Adipose tissue (tissue), 3 donors: ENCODE measurements around the gene CAPNS2. TPM values are rescaled to one million over a fixed set of nuclear protein-coding genes. Genes with fewer than 3 reads are reported as not detected.

Experiments used
- H3K27ac ChIP-seq: one replicate; pipeline ENCODE4 v1.5.1; 2013; ENCODE audit warnings: low read depth, low read length
- WGBS, 3 donors: extraction: QIAGEN DNeasy Blood & Tissue Kit; methylation state at CpG; one replicate each; pipeline ENCODE4 v1.1.7; 2013; 5-methylcytosine and 5-hydroxymethylcytosine counted together
- polyA plus RNA-seq, 3 donors: library from polyadenylated mRNA; stranded (reverse); fragments of 200-250 nt; gene quantifications; one replicate each; pipeline ENCODE4 v1.2.3, GENCODE V29; 2013
- donor health status: healthy with polysubstance abuse.
- donor health status: Bipolar disorder and iron deficiency.
- donor health status: healthy.

CAPNS2 gene
- polyA plus RNA-seq = under 1 TPM in 2 of 3 donors, not detected in 1; 0.19 to 0.56 TPM

DNA sequence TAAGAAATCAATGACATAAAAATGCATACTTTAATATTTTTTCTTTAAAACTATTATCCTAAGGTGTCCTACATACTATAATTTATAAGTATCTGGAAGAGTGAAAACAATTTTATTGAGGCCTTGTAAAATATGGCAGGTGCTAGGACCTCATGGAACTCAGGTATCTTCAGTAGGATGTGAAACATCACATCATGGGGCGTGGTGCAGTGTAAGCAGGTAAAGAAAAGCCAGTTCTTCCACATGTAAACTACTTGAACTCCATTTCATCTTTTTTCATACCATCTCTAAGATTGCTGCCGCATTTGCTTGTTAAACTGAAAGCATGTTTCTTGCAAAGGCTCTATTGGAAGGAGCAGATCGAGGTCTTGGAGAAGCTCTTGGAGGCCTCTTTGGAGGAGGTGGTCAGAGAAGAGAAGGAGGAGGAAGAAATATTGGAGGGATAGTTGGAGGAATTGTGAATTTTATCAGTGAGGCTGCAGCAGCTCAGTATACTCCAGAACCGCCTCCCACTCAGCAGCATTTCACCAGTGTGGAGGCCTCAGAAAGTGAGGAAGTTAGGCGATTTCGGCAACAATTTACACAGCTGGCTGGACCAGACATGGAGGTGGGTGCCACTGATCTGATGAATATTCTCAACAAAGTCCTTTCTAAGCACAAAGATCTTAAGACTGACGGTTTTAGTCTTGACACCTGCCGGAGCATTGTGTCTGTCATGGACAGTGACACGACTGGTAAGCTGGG lies at the start of gene CAPNS2:
Gene CAPNS2, plus strand, starts transcription at position 253 of the 744 bp plus-strand sequence. Its CDS starts 73 bp downstream, at position 326.
- no peak within 1 kb of the TSS for H3K27ac ChIP-seq
- WGBS, 3 donors = 81 to 97% (median 89%) methylated on average over 9 of the region's 9 CpGs

GRCh38 chr16:55521792-55522191 lies 44.7 kb upstream of the CAPNS2 start:
- 0 to 39% (median 1%) methylated on average over 1 of the region's 1 CpG for whole genome bisulfite sequencing, 3 donors

DNA sequence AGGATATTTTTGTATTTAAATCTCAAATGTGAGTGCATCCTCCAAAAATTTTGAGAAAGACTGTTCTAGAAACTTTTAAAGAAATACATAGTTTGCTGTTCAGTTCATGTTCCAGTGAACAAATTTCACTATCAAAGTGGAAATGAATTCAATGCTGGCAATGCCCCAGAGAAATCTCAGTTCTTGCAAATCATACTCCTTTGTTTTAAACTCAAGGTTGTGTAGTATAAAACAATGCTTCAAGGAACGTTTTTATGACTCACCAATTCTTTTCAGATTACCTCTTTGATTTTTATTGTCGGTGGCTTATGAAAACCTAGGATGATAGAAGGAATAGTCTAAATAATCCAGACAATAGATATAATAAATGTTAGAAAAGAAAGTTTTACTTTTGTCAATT lies 40.0 kb upstream of the CAPNS2 start:
- H3K27ac ChIP-seq = no peak overlapping the region
- 30 to 50% (median 43%) methylated on average over 2 of the region's 2 CpGs for whole genome bisulfite sequencing, 3 donors

More at GRCh38 chr16:55521792-55522191, 44.7 kb upstream of the CAPNS2 start:
- no peak overlapping the region for H3K27ac ChIP-seq

- H3K27ac ChIP-seq = no peak overlapping the region
These were observed 38.6 kb upstream of the CAPNS2 start for GRCh38 chr16:55527885-55528284.

DNA sequence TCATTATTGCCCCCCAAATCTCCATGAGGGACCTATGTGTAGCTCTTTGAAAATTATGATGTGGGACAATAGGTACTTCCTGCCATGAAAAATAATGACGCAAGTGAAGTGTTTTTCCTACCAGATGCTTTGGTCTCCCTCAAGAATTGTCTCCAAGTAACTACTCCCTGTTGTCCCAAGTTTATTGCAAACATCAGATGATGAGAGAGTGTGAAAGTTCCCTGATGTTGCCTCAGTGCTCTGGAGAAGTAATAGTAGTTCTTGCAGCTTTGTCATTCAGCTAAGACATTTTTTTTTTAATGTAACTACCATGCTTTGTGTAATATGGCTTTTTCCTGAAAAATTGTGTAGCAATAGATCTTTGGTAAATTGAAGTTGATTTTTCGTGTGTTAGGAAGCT lies 37.5 kb upstream of the CAPNS2 start:
- 27 to 80% (median 35%) methylated on average over 2 of the region's 2 CpGs for WGBS, 3 donors
- H3K27ac ChIP-seq = no peak overlapping the region

- no peak overlapping the region for H3K27ac ChIP-seq
- 96 to 100% (median 98%) methylated on average over 1 of the region's 1 CpG for WGBS, 3 donors
These were observed 36.1 kb upstream of the CAPNS2 start for GRCh38 chr16:55530316-55530856.

DNA sequence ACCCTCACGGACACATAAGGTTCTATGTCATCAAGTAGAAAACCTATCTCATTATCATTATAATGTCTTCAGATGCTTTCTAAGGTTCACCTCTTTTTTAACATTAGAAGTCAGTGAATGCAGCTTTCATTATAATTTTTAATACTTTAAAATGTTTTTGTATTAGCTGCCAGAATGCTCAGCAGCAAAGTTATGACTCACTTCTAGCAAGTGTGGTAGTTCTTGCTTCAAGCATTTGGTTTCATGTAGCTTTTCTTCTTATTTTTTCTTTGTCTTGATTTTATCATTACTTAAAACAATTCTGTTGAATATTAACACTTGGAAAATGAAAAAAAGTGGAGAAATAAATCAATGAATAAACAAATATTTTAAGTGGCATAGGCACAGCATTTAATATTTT lies 34.3 kb upstream of the CAPNS2 start:
- 91 to 100% (median 97%) methylated on average over 1 of the region's 1 CpG for WGBS, 3 donors
- H3K27ac ChIP-seq = no peak overlapping the region

DNA sequence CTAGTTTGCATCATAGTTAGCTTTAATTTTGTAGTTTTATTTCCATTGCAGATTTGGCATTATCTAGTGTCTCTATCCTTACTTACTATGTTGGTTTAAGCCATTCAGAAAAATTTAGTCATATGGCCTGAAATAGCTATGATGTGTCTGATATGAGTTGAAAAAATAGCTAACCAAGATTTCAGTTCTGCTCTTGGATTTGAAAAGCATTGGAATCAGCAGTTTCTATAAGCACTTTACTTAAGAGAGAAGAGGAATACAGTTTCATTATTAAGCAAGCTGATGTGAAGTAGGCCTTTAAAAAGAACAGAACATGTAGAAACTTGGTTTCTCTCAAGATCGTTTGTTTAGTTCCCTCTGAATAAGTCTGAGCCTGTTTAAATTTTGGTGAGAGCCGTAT lies 31.7 kb upstream of the CAPNS2 start:
- WGBS, 3 donors = 68 to 82% (median 75%) methylated on average over 2 of the region's 2 CpGs
- H3K27ac ChIP-seq = no peak overlapping the region

DNA sequence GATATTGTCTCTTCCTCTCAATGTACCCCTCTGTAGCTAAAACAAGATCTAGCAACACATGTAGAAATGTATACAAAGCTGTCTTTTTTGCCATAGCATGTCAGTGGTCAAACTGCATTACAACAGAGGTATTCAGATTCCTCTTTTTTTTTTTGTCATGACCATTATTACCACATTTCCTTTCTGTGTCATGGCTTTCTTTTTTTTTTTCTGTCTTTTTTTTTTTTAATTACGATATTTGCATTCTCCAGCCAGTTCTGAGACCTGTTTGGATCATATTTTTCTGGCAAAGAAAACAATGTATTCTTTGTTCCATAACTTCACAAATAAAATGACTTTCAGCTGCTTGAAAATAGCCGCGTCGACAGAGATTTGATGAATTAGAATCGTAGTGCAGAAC lies 27.4 kb upstream of the CAPNS2 start:
- WGBS, 3 donors = 39 to 50% (median 48%) methylated on average over 5 of the region's 5 CpGs
- no peak overlapping the region for H3K27ac ChIP-seq

DNA sequence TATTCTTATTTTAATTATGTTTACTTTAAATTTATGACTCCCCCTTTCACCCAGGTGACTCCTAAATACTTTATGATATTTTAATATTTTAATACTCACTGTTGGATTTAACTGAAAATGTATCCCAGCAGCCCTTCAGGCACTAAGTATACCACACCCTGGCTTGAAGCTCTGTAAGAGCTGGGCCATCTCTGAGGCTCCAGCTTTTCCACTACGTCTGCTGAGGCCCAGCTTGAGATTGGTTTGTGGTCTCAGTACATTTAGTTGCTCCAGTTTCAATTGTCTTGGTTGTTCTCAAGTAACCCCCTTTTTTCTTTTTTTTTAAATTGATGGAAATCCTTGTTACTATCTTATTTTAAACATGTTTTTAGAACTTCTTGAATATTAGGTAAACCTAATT lies 27.0 kb upstream of the CAPNS2 start:
- H3K27ac ChIP-seq = no peak overlapping the region
- WGBS, 3 donors = 46 to 73% (median 62%) methylated on average over 1 of the region's 1 CpG

- 96 to 100% (median 97%) methylated on average over 1 of the region's 1 CpG for WGBS, 3 donors
- H3K27ac ChIP-seq = no peak overlapping the region
These were observed 26.3 kb upstream of the CAPNS2 start for GRCh38 chr16:55540221-55540620.

GRCh38 chr16:55542459-55543082 lies 23.9 kb upstream of the CAPNS2 start:
- WGBS, 3 donors = 86 to 97% (median 91%) methylated on average over 1 of the region's 1 CpG

GRCh38 chr16:55543472-55543871 lies 23.0 kb upstream of the CAPNS2 start:
- H3K27ac ChIP-seq = no peak overlapping the region
- 18 to 37% (median 26%) methylated on average over 2 of the region's 2 CpGs for WGBS, 3 donors

More at GRCh38 chr16:55542459-55543082, 23.9 kb upstream of the CAPNS2 start:
- H3K27ac ChIP-seq = no peak overlapping the region

DNA sequence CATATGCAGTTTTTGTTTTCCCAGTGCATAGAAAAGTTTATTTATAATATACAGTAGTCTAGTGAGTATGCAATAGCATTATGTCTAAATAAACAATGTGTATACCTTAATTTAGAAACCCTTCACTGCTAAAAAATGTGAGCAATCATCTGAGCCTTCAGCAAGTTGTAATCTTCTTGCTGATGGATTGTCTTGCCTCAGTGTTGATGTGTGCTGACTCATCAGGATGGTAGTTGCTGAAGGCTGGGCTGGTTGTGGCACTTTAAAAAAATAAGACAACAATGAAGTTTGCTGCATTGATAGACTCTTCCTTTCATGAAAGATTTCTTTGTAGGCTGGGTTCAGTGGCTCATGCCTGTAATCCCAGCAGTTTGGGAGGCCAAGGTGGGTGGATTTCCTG lies 13.9 kb upstream of the CAPNS2 start:
- no peak overlapping the region for H3K27ac ChIP-seq

GRCh38 chr16:55555436-55555835 lies 11.0 kb upstream of the CAPNS2 start:
- 73 to 94% (median 83%) methylated on average over 2 of the region's 2 CpGs for WGBS, 3 donors
- H3K27ac ChIP-seq = no peak overlapping the region

DNA sequence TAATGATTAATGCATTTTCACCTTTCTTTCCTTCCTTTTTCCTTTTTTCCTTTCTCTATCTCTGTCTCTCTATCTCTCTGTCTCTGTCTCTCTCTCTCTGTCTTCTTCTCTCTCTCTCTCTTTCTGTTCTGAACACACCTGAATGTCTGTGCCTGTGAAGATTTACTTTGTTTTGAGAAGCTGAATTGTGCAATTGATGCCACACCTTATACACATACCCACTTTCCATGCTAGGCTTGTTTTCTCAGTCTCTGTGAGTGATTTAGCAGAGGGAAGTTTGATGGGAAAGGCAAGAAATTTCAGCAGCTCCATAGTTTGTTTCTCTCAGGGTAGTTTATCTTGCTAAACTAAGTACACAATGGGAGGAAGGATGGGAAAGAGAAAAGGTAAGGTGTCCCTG lies 9.3 kb upstream of the CAPNS2 start:
- H3K27ac ChIP-seq = no peak overlapping the region

- H3K27ac ChIP-seq = no peak overlapping the region
These were observed 7.3 kb upstream of the CAPNS2 start for GRCh38 chr16:55559233-55559632.

DNA sequence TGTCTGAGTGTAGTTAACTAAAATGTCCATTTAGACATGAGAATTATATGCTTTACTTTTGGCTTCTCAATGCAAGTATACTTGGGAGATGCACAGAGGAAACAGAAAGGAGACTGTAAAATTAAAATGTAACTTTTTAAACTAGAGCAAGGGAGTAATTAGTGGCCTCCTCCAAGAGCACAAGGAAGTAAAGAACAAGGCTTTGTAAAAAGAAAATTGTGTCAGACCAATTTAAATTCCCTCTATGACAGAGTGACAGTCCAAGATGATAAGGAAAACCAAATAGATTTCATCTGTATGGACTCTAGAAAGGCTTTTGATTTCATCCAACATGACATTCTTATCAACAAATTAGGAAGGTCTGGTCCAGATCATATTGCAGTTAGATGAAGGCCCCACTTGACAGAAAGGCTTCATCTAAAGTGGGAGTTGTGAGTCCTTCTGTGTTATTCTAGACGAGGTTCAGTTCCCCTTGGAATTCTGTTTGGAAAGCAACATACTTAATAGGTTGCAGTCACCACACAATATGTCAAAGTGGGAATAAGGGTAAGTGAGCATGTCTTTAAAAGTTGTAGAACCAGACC lies 6.5 kb upstream of the CAPNS2 start:
- no peak overlapping the region for H3K27ac ChIP-seq
- 25 to 50% (median 49%) methylated on average over 1 of the region's 1 CpG for WGBS, 3 donors

DNA sequence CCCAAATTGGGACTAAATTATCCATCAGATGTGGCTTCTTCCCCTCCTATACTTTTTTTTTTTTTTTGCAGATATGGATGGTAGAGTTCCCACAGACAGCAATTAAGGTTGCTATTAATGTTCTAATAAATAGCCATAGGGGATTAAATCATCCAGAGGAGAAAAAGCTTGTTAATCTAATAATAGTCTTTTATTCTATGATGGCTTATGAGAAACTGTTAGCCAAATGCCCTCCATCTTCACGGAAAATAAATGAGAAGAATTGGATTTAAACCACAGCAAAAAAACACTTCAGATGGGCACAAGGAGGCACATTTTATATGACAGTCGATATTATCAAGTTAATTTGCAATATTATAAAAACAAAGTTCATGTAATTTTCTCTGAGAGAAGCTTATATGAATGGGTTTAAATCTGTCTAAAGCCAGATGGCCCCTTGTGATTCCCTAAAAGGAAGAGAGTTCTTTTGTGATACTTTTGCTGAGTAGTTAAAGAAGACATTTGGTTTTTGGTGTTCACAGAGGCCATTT lies 5.1 kb upstream of the CAPNS2 start:
- 92 to 96% (median 92%) methylated on average over 2 of the region's 2 CpGs for WGBS, 3 donors
- no peak overlapping the region for H3K27ac ChIP-seq
